Measurements from ENCODE around the gene TENT5A.
"Not testable (repeated sequence)": the region's sequence is repeated elsewhere in the genome, so short reads cannot be mapped to it uniquely, and the experiment has no call there.

Gene TENT5A

DNA sequence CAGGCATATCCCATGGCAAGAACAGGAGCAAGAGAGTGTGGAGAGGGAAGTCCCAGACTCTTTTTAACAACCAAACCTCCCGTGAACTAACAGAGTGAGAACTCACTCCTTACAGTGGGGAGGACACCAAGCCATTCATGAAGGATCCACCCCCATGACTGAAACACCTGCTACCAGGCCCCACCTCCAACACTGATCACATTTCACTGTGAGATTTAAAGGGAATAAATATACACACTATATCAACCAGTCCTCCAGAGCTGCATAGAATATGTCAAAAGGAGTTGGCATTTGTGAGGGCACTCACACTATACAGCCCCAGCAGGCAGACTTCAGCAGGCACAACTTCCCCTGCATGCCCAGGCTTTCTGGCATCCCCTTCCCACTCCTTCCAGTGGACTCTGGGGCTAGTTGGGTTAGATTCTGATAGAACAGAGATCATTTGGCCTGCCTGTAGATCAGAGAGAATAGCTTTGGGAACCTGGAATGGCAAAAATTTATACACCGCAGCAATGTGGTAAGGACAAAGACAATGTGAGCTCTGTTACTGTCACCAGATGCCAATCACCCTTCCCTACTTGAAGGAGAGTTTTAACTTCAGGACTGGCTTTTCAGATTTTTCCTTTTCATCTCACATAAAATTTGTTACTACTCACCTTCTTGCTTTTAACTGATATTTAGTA, 25.2 kb upstream of the TENT5A start:
- no peaks in the 10 kb centered on the region for H3K36me3 ChIP-seq (replicated peaks)
- H3K4me3 ChIP-seq (ENCODE audit: low read depth, low read length): no peak overlapping the region
- TF ChIP-seq, protein P1, sequence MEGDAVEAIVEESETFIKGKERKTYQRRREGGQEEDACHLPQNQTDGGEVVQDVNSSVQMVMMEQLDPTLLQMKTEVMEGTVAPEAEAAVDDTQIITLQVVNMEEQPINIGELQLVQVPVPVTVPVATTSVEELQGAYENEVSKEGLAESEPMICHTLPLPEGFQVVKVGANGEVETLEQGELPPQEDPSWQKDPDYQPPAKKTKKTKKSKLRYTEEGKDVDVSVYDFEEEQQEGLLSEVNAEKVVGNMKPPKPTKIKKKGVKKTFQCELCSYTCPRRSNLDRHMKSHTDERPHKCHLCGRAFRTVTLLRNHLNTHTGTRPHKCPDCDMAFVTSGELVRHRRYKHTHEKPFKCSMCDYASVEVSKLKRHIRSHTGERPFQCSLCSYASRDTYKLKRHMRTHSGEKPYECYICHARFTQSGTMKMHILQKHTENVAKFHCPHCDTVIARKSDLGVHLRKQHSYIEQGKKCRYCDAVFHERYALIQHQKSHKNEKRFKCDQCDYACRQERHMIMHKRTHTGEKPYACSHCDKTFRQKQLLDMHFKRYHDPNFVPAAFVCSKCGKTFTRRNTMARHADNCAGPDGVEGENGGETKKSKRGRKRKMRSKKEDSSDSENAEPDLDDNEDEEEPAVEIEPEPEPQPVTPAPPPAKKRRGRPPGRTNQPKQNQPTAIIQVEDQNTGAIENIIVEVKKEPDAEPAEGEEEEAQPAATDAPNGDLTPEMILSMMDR (IDR thresholded peaks at IDR 0.05; ENCODE audit: low read depth, low read length, missing control alignments): no peak
- no peak overlapping the region for H3K27ac ChIP-seq
- no peaks in the 10 kb centered on the region for H3K27me3 ChIP-seq (replicated peaks)
- no peak for DNase-seq
- in situ Hi-C loops (cut with HindIII; ENCODE audit: low pct_ligation_motif_present, low sequenced_read_pairs): no loop called here

DNA sequence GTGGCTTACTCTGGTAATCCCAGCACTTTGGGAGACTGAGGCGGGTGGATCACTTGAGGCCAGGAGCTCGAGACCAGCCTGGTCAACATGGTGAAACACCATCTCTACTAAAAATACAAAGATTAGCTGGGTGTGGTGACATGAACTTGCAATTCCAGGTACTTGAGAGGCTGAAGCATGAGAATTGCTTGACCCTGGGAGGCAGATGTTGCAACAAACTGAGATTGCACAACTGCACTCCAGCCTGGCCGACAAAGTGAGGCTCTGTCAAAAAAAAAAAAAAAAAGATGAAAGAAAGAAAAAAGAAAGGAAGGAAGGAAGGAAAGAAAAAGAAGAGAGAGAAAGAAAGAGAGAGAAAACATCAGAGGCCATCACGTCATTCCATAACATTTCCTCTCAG, 23.7 kb upstream of the TENT5A start:
- H3K4me3 ChIP-seq (ENCODE audit: low read depth, low read length); H3K36me3 ChIP-seq (replicated peaks); in situ Hi-C loops (cut with HindIII; ENCODE audit: low pct_ligation_motif_present, low sequenced_read_pairs); DNase-seq; H3K27me3 ChIP-seq (replicated peaks); H3K27ac ChIP-seq: not testable (repeated sequence)

DNA sequence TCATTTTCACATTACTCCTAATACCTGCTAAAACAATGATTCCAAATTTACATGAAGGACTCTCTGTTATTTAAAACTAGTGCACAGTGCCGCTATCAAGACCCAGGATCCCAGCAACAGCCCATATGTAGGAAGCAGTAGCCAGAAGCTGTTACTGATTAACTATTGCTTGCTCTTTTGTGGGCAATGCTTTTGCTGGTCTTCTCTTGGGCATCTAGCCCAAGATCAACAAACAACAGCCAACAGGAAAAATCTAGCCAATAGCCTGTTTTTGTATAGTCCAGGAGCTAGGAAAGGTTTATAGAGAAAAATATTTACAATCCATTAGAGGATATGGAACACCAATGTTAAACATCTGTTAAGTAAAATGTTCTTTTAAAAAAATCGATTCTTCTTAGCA, 22.1 kb upstream of the TENT5A start:
- in situ Hi-C loops (cut with HindIII; ENCODE audit: low pct_ligation_motif_present, low sequenced_read_pairs): loop anchor here (25.0 kb wide), 1 partner anchor 263 kb away; no protein-coding TSS in a partner anchor
- Histone ChIP-seq H3K4me3 (ENCODE audit: low read depth, low read length) (no peak overlapping the region), H3K27me3 (replicated peaks) (no peaks in the 10 kb centered on the region), H3K27ac (no peak overlapping the region), H3K36me3 (replicated peaks) (no peaks in the 10 kb centered on the region)
- no peak for DNase-seq
- TF ChIP-seq, protein P1 (IDR thresholded peaks at IDR 0.05; ENCODE audit: low read depth, low read length, missing control alignments): no peak

DNA sequence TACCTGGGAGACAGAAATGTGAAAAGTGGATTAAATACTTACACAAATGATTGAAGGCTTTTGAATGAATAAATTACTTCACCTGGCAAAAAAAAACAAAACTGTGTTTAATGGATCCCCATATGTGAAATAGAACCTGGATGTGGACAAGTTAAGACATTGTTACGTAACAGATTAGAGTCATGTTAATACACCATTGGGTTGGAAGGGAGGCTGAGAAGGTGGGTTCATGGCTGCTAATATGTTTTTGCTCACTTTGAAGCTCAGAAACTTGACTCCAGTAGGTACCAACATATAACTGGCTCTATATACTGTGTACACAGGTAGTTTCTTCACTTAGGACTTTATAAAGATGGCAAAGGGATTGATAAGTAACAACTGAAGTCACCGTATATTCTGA, 21.4 kb upstream of the TENT5A start:
- in situ Hi-C loops (cut with HindIII; ENCODE audit: low pct_ligation_motif_present, low sequenced_read_pairs): loop anchor here (25.0 kb wide), 1 partner anchor 263 kb away; no protein-coding TSS in a partner anchor
- Histone ChIP-seq H3K27ac (no peak overlapping the region), H3K36me3 (replicated peaks) (no peaks in the 10 kb centered on the region), H3K4me3 (ENCODE audit: low read depth, low read length) (no peak overlapping the region), H3K27me3 (replicated peaks) (no peaks in the 10 kb centered on the region)
- DNase-seq: no peak
- TF ChIP-seq, protein P1 (IDR thresholded peaks at IDR 0.05; ENCODE audit: low read depth, low read length, missing control alignments): no peak

DNA sequence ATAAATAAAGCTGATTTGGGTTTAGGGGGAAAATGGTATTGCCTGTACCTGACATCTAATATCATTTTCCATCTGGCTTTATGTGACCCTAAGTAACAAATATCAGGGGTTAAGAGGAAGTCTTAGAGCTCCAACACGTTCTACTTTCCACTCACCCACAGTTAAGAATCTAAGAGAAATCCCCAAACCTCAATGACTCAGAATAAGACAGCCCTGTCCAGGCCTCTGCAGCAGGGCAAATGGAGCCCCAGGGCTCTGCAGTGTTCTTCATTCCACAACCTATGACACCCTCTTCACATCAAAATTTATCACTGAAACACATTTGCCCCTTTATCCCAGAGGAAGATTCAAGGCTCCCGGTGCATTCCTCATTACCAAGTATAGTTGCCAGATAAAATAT, 20.3 kb upstream of the TENT5A start:
- no peak overlapping the region for H3K4me3 ChIP-seq (ENCODE audit: low read depth, low read length)
- TF ChIP-seq, protein P1 (IDR thresholded peaks at IDR 0.05; ENCODE audit: low read depth, low read length, missing control alignments): no peak
- no peaks in the 10 kb centered on the region for H3K27me3 ChIP-seq (replicated peaks)
- in situ Hi-C loops (cut with HindIII; ENCODE audit: low pct_ligation_motif_present, low sequenced_read_pairs): loop anchor here (25.0 kb wide), 1 partner anchor 265 kb away; no protein-coding TSS in a partner anchor
- H3K27ac ChIP-seq: no peak overlapping the region
- DNase-seq: peak; percentile 52
- H3K36me3 ChIP-seq (replicated peaks): no peaks in the 10 kb centered on the region

DNA sequence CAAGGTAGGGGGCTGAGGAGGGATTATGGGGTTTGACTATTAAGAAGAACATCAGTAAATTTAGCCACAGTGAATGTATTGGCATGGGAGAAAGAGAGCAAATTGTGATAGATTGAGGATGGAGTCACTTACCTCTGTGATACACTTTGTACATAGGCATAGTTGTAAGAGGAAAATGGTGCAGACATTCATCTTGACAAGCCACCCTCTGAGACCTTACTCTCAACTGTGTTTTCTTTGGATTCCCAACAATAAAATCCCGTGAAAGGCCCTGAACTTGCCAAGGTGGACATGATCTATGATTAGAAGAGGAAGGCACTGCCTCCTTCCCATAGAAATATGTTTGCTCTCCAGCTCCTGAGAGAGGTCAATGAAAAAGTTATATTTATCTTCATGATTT, 18.6 kb upstream of the TENT5A start:
- Histone ChIP-seq H3K4me3 (ENCODE audit: low read depth, low read length) (no peak overlapping the region), H3K27me3 (replicated peaks) (no peaks in the 10 kb centered on the region), H3K36me3 (replicated peaks) (no peaks in the 10 kb centered on the region), H3K27ac (no peak overlapping the region)
- DNase-seq: no peak
- TF ChIP-seq, protein P1 (IDR thresholded peaks at IDR 0.05; ENCODE audit: low read depth, low read length, missing control alignments): no peak
- in situ Hi-C loops (cut with HindIII; ENCODE audit: low pct_ligation_motif_present, low sequenced_read_pairs): loop anchor here (25.0 kb wide), 1 partner anchor 266 kb away; no protein-coding TSS in a partner anchor

Data from brain microvascular endothelial cell (primary cell).